GM08714 (cell line): ENCODE results near the gene TNFRSF18.
"Not testable (repeated sequence)": the region's sequence is repeated elsewhere in the genome, so short reads cannot be mapped to it uniquely, and the experiment has no call there.

ENCODE experiments used
- H3K4me3 ChIP-seq: fragments of 200-500 bp; sonication (Bioruptor generic); 2 replicates; pipeline ENCODE4 v1.5.1; 2014; ENCODE audit warnings: mild to moderate bottlenecking, low read length, inconsistent platforms
- ZNF274 ChIP-seq: IDR thresholded peaks from 2 replicates; pipeline ENCODE4 v1.6.1; 2012; ENCODE audit warnings: mild to moderate bottlenecking, low read depth, low read length

TNFRSF18 gene

GRCh38 chr1:1204425-1204920, 1.9 kb downstream of the TNFRSF18 start:
- no peak for TF ChIP-seq ZNF274
- no peak overlapping the region for H3K4me3 ChIP-seq

GRCh38 chr1:1203561-1204424, 2.6 kb downstream of the TNFRSF18 start:
- TF ChIP-seq ZNF274, result no peak
- no peak overlapping the region for H3K4me3 ChIP-seq

GRCh38 chr1:1202831-1203560, 3.4 kb downstream of the TNFRSF18 start:
- TF ChIP-seq ZNF274, result no peak
- no peak overlapping the region for H3K4me3 ChIP-seq

GRCh38 chr1:1200876-1201810, 5.2 kb downstream of the TNFRSF18 start:
- no peak for TF ChIP-seq ZNF274
- no peak overlapping the region; the same call in 1 of the 2 replicates for H3K4me3 ChIP-seq

- no peak for TF ChIP-seq ZNF274
- H3K4me3 ChIP-seq, result no peak overlapping the region
Observed at GRCh38 chr1:1199961-1200875, 6.2 kb downstream of the TNFRSF18 start.

GRCh38 chr1:1199141-1199960, 7.0 kb downstream of the TNFRSF18 start:
- no peak for TF ChIP-seq ZNF274
- H3K4me3 ChIP-seq, result no peak overlapping the region

- H3K4me3 ChIP-seq, result no peak overlapping the region
- no peak for TF ChIP-seq ZNF274
Observed at GRCh38 chr1:1198423-1199140, 7.8 kb downstream of the TNFRSF18 start.

- H3K4me3 ChIP-seq, result no peak overlapping the region
- no peak for TF ChIP-seq ZNF274
Observed at GRCh38 chr1:1197551-1198422, 8.6 kb downstream of the TNFRSF18 start.

- no peak for TF ChIP-seq ZNF274
- H3K4me3 ChIP-seq, result no peak overlapping the region
Observed at GRCh38 chr1:1197188-1197500, 9.2 kb downstream of the TNFRSF18 start.

GRCh38 chr1:1196431-1197187, 9.8 kb downstream of the TNFRSF18 start:
- TF ChIP-seq ZNF274, result no peak
- H3K4me3 ChIP-seq, result no peak overlapping the region

GRCh38 chr1:1195726-1196125, 10.7 kb downstream of the TNFRSF18 start:
- H3K4me3 ChIP-seq, result not testable (repeated sequence)
